Ascending aorta (tissue), 2 donors: ENCODE measurements around the gene VEZT. TPM values are rescaled to one million over a fixed set of nuclear protein-coding genes. Genes with fewer than 3 reads are reported as not detected.

Experiments
- DNase-seq, 2 donors: peaks; one replicate each; pipeline ENCODE4 v3.0.0-alpha.2; 2019; ENCODE audit warnings: low spot score in 2 of 2
- H3K27ac ChIP-seq, 2 donors: fragments of 200-600 bp; sonication (generic); one replicate each; pipeline ENCODE4 v1.5.1; 2016 to 2017; ENCODE audit warnings: mild to moderate bottlenecking in 1 of 2
- H3K27me3 ChIP-seq: fragments of 200-600 bp; sonication (generic); one replicate; pipeline ENCODE4 v1.5.1; 2017
- H3K36me3 ChIP-seq, 2 donors: fragments of 200-600 bp; sonication (generic); one replicate each; pipeline ENCODE4 v1.5.1; 2016
- H3K4me1 ChIP-seq, 2 donors: fragments of 200-600 bp; sonication (generic); one replicate each; pipeline ENCODE4 v1.5.1; 2016 to 2017; ENCODE audit warnings: mild to moderate bottlenecking in 1 of 2
- H3K4me3 ChIP-seq, 2 donors: fragments of 200-600 bp; sonication (generic); one replicate each; pipeline ENCODE4 v1.5.1; 2016 to 2017; ENCODE audit warnings: mild to moderate bottlenecking in 1 of 2
- H3K9me3 ChIP-seq, 2 donors: fragments of 200-600 bp; sonication (generic); one replicate each; pipeline ENCODE4 v1.5.1; 2016
- CTCF ChIP-seq, 3 experiments: fragments of 200-600 bp in 2 of 3; fragments of 450-650 bp in 1 of 3; sonication (generic) in 2 of 3; IDR thresholded peaks; one replicate each; pipeline ENCODE4 v1.5.1; 2016 to 2019; ENCODE audit warnings: antibody characterized with exemption in 3 of 3, mild to moderate bottlenecking in 1 of 3, moderate library complexity in 1 of 3
- intact Hi-C: fragments of 100-400 bp; cut with DNase I; formaldehyde crosslinking; loops from one replicate; pipeline ENCODE4 v1.15.1; 2023
- total RNA-seq: library from RNA; depleted of rRNA; stranded (reverse); fragments of >200 nt; gene quantifications from one replicate; pipeline ENCODE4 v1.1.0, GENCODE V29; 2016

The VEZT gene
- total RNA-seq, 1 donor from 2014 or later, result 141 TPM

GRCh38 chr12:95213928-95214327 is 3.7 kb upstream of the VEZT start:
- Histone ChIP-seq H3K4me3 (no peak overlapping the region), H3K27ac (no peak overlapping the region), H3K4me1 (peaks cover 0 to 3% of the 10 kb centered on the region in 2 donors), H3K27me3 (no peaks in the 10 kb centered on the region), H3K36me3 (no peaks in the 10 kb centered on the region), H3K9me3 (no peaks in the 10 kb centered on the region)
- no peak for DNase-seq
- intact Hi-C loops, result no loop called here
- TF ChIP-seq CTCF (IDR thresholded peaks at IDR 0.05), result no peak

GRCh38 chr12:95214466-95214865 is 3.1 kb upstream of the VEZT start:
- Histone ChIP-seq H3K36me3 (no peaks in the 10 kb centered on the region), H3K4me1 (peaks cover 0 to 3% of the 10 kb centered on the region in 2 donors), H3K27ac (no peak overlapping the region), H3K9me3 (no peaks in the 10 kb centered on the region), H3K27me3 (no peaks in the 10 kb centered on the region), H3K4me3 (no peak overlapping the region)
- no peak for TF ChIP-seq CTCF (IDR thresholded peaks at IDR 0.05)
- intact Hi-C loops, result no loop called here
- DNase-seq, result no peak

GRCh38 chr12:95215949-95216348 is 1.7 kb upstream of the VEZT start:
- Histone ChIP-seq H3K27me3 (no peaks in the 10 kb centered on the region), H3K9me3 (no peaks in the 10 kb centered on the region), H3K4me3 (peak overlapping the region; percentile 81 to 90), H3K4me1 (peaks cover 0 to 7% of the 10 kb centered on the region in 2 donors), H3K27ac (no peak overlapping the region), H3K36me3 (no peaks in the 10 kb centered on the region)
- no peak for DNase-seq
- no peak for TF ChIP-seq CTCF (IDR thresholded peaks at IDR 0.05)
- intact Hi-C loops, result loop anchor here (2.0 to 5.0 kb wide), 4 partner anchors 36 to 256 kb away; partner anchors contain the start of genes METAP2 and NR2C1

- intact Hi-C loops, result loop anchor here (1.0 to 5.0 kb wide), 5 partner anchors 35 to 255 kb away; partner anchors contain the start of genes METAP2 and NR2C1
- H3K27me3 ChIP-seq, result no peaks in the 10 kb centered on the region
- TF ChIP-seq CTCF (IDR thresholded peaks at IDR 0.05), result no peak
- H3K4me1 ChIP-seq, result peaks cover 0 to 15% of the 10 kb centered on the region in 2 donors
- H3K9me3 ChIP-seq, result no peaks in the 10 kb centered on the region
- H3K4me3 ChIP-seq, result peak overlapping the region; percentile 81 to 90
- H3K27ac ChIP-seq, result peak overlapping the region; percentile 84 to 99
- peak in 1 of 2 donors; percentile 13 for DNase-seq
- no peaks in the 10 kb centered on the region for H3K36me3 ChIP-seq
These were observed 763 bp upstream of the VEZT start for GRCh38 chr12:95216711-95217376.

- Histone ChIP-seq H3K4me1 (peaks cover 0 to 21% of the 10 kb centered on the region in 2 donors), H3K36me3 (no peaks in the 10 kb centered on the region), H3K27ac (peak overlapping the region; percentile 98 to 99), H3K9me3 (no peaks in the 10 kb centered on the region), H3K4me3 (peak overlapping the region; percentile 83 to 90), H3K27me3 (no peaks in the 10 kb centered on the region)
- peak in 1 of 3 experiments; percentile 4 for TF ChIP-seq CTCF (IDR thresholded peaks at IDR 0.05)
- peak; percentile 47 to 90 for DNase-seq
- intact Hi-C loops, result loop anchor here (2.0 to 5.0 kb wide), 4 partner anchors 14 to 254 kb away; partner anchors contain the start of gene METAP2
These were observed 835 bp downstream of the VEZT start for GRCh38 chr12:95218150-95219133.
